ENCODE results near the gene BCL11B. TPM values are rescaled to one million over a fixed set of nuclear protein-coding genes. Genes with fewer than 3 reads are reported as not detected.

BCL11B gene
- total and polyA plus RNA-seq, 2 of the 8 experiments (the other 6 are each of a cell fraction or from before 2014, with no cell fraction given): 0.63 to 5.9 TPM

DNA sequence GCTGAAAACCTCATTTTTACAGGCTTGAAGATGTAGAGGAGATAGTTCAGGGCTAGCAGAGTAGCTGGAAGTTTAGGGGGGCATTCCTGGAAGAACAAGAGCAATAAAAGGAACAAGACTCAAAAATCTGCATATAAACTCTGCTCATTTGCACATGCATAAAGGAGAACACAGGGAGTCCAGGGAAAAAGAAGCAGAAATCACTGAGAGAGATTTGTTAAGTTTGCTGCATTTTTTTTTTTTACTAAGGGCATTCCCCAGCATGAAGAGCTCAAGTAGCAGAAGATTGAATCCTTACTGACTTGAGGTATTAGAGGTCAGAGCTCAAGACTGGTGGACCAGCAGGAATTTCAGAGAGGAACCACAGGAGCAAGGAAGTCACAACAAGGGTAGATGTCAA is 28.2 kb upstream of the BCL11B start:
- no peak overlapping the region for H3K9ac ChIP-seq (replicated peaks in 1 of 4; ENCODE audit: extremely low read depth in 1 of 4, low read depth in 3 of 4, low read length in 3 of 4)
- H2BK20ac ChIP-seq (ENCODE audit: low read length): peak overlapping the region; percentile 52; the same call in 1 of the 2 replicates
- H3K4me3 ChIP-seq (ENCODE audit: extremely low read depth in 1 of 4, insufficient read depth in 2 of 4, low read depth in 3 of 4, low read length in 4 of 4): peak overlapping the region in 1 of 4 experiments; percentile 26; a peak in 1 of 8 replicates
- H3K27me3 ChIP-seq (replicated peaks in 1 of 4; ENCODE audit: control insufficient read depth in 3 of 4, extremely low read depth in 1 of 4, insufficient read depth in 3 of 4, low read length in 3 of 4): no peaks in the 10 kb centered on the region
- H4K5ac ChIP-seq (ENCODE audit: insufficient read length, low read depth, low read length): peak overlapping the region; percentile 76
- 0 out of 2 replicates have a peak overlapping the region, but pooled peaks have one; percentile 16 for H2BK15ac ChIP-seq (ENCODE audit: low read length)
- H3K23me2 ChIP-seq (ENCODE audit: low read depth, low read length): no peaks in the 10 kb centered on the region
- H3K18ac ChIP-seq (ENCODE audit: extremely low read depth, low read length): peak overlapping the region; percentile 91
- no peak overlapping the region for H2BK120ac ChIP-seq (replicated peaks; ENCODE audit: low read depth, low read length)
- no peak overlapping the region for H2AK5ac ChIP-seq (ENCODE audit: low read depth, low read length)
- ChIA-PET CTCF (ENCODE audit: partially characterized antibody) (interaction anchor here (0.6 to 1.2 kb wide), 3 partner anchors 14 to 98 kb away, joined by 3 to 4 read pairs (median 3); no protein-coding TSS in a partner anchor), POLR2A (ENCODE audit: partially characterized antibody) (interaction anchor here (1.0 kb wide), 1 partner anchor 20 kb away, joined by 3 read pairs; no protein-coding TSS in a partner anchor)
- no peak overlapping the region for H3K56ac ChIP-seq (replicated peaks; ENCODE audit: insufficient read length, low read depth, low read length)
- peaks cover 0 to 3% of the 10 kb centered on the region in 2 experiments; a peak in 2 of 4 replicates for H3K9me3 ChIP-seq (ENCODE audit: insufficient read depth in 2 of 2, low read depth in 1 of 2, low read length in 1 of 2)
- H2BK12ac ChIP-seq (ENCODE audit: low read depth, low read length): no peak overlapping the region
- peak overlapping the region; percentile 38 to 56 for H3K4me2 ChIP-seq (ENCODE audit: insufficient read depth in 1 of 2, low read depth in 2 of 2, low read length in 2 of 2)
- H3K79me1 ChIP-seq (ENCODE audit: low read depth, low read length): no peaks in the 10 kb centered on the region
- H3K4me1 ChIP-seq (replicated peaks in 1 of 4; ENCODE audit: control insufficient read depth in 3 of 4, insufficient read depth in 4 of 4, low read length in 3 of 4): peaks cover 0 to 7% (median 1%) of the 10 kb centered on the region in 4 experiments; a peak in 3 of 7 replicates
- no peak overlapping the region; the same call in 1 of the 2 replicates for H2BK5ac ChIP-seq (ENCODE audit: low read depth, low read length)
- H3K4ac ChIP-seq (replicated peaks; ENCODE audit: insufficient read length, low read depth, low read length): peak overlapping the region; percentile 19
- H3K14ac ChIP-seq (ENCODE audit: insufficient read length): no peak overlapping the region
- no peak overlapping the region; the same call in 1 of the 2 replicates for H3K27ac ChIP-seq (ENCODE audit: low read depth, low read length)
- no peak overlapping the region for H4K8ac ChIP-seq (ENCODE audit: extremely low read depth, insufficient read depth, low read length)
- H3K79me2 ChIP-seq (ENCODE audit: control insufficient read depth in 1 of 2, insufficient read depth in 2 of 2, low read length in 2 of 2): no peaks in the 10 kb centered on the region
- DNase-seq (ENCODE audit: low read depth in 1 of 2, low spot score in 2 of 2): peak in 1 of 2 experiments; percentile 41
- peaks cover 0 to 2% (median 0%) of the 10 kb centered on the region in 4 experiments; a peak in 1 of 8 replicates for H3K36me3 ChIP-seq (ENCODE audit: control insufficient read depth in 2 of 4, insufficient read depth in 4 of 4, low read length in 3 of 4)
- H4K91ac ChIP-seq (replicated peaks; ENCODE audit: insufficient read length, low read length): no peak overlapping the region
- no peak overlapping the region for H2AFZ ChIP-seq (ENCODE audit: low read length)
- peak; percentile 75 for FAIRE-seq
- no peaks in the 10 kb centered on the region for H4K20me1 ChIP-seq (replicated peaks in 1 of 2; ENCODE audit: control insufficient read depth in 1 of 2, insufficient read depth in 2 of 2, low read length in 2 of 2)
- no peak overlapping the region for H3K23ac ChIP-seq (ENCODE audit: insufficient read length)
- TF ChIP-seq TEAD4 (IDR thresholded peaks at IDR 0.05; ENCODE audit: low read depth, low read length): 0 out of 2 replicates have a peak, but pooled peaks have one; percentile 4

Data from H1 (cell line).